Fibroblast of gingiva (primary cell): Measurements from ENCODE around the gene SZRD1.

Experiments used
- DNase-seq: peaks from one replicate; pipeline ENCODE4 v3.0.0-alpha.2; 2011; ENCODE audit warnings: low read depth

The SZRD1 gene

DNA sequence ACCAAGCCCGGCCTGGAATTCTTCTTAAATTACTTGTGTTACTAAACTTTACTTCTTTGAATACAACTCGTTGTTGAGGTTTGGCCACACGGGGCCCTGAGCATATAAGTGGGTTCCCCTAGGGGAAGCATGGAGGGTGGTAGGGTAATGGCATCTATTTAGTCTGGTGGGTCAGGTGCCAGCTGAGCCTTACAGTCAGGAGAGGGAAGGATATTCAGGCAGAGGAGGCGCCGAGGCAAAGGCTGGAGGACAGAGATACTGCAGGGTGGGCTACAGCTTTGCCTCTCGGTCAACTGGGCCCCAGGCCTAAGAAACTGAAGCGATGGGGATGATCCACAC is 73.1 kb downstream of the SZRD1 start:
- no peak for DNase-seq

DNA sequence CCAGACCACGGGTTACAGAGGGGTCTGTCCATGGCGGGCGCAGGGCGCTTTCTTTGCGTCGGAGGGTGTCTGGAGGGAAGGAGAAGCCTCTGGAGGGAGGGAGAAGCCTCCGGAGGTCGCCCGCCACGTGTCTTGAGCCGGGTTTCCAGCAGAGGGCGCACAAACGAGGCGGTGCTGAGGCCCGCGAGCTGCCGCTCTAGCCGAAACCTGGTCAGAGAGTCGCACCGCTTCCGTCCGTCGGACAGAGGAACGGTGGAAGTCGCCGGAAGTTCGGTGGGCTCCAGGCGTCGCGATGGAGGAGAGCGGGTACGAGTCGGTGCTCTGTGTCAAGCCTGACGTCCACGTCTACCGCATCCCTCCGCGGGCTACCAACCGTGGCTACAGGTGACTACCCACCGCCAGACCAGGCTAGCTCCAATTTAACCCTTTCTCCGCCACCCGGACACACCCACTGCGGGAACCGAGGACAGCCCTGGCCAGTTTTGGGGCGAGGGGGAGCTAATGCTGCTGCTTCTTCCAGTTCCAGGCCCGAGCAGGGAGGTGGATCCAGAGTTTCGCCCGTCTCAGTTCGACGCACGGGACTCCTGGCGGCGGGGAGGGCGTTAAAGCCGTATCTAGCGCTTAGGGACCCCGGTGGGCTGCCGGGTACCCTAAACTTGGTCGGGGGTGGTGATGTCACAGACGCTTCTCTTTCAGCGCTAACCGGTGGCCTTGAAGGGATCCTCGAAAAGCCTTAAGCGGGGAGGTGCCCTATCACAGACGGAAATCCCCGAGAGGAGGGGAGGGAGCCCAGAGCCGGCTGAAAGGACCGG is 73.6 kb downstream of the SZRD1 start, which contains the start of gene NECAP2:
NECAP2 (plus strand) TSS at position 255 of the 812 bp plus-strand sequence; CDS start at position 293, 38 bp downstream.
- DNase-seq = peak; percentile 88

DNA sequence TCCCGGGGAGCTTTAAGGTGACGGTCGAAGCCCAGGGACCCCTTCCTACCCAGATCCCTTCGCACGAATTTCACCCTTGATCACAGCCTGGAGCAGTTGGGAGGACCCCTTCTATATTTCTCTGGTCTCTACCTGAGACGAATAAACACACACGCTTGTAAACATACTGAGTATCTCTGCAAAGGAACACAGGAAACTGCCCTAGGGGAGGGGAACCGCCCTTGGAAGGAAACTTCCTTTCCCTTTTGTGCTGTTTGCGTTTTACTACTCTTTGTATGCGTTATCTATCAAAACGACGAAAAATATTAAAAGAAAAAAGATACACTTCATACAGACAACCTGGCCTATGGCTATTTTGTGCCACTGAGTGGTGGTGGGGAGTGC is 74.2 kb downstream of the SZRD1 start:
- DNase-seq = no peak

DNA sequence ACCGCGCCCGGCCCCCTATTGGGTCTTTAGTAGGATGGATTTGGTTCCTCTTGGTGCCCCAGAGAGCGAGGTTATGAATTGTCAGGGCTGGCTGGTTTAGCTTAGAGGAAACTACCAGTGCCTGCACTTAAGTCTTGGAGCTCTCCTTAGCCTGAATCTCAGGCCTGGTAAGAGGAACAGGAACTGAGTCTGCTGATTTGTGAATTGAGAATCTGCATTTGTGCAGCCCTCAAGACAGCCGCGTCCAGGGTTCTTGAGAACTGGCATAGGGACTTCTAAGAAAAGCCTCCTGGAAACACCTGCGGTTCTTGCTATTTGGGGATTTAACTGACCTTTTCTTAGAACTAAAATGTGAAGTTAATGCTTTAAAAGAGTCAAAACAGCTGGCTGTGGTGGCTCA is 75.2 kb downstream of the SZRD1 start:
- no peak for DNase-seq

DNA sequence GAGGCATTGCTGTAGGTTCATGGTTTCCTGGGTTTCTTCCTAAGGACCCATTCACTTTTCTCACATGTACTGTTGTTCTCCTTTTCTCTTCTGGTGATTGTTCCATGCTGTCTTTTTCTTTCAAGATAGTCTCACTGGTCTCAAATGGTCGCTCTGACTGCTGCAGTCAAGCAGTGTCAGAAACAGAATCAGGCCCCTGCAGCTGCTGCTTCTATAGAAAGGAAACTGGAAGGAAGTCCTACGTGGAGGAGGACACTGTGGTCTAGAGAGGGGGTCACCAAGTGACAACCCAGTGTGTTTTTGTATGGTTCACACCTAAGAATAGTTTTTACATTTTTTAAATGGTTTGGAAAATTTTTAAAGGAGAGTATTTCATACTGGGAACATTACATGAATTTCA is 75.9 kb downstream of the SZRD1 start:
- DNase-seq = no peak

DNA sequence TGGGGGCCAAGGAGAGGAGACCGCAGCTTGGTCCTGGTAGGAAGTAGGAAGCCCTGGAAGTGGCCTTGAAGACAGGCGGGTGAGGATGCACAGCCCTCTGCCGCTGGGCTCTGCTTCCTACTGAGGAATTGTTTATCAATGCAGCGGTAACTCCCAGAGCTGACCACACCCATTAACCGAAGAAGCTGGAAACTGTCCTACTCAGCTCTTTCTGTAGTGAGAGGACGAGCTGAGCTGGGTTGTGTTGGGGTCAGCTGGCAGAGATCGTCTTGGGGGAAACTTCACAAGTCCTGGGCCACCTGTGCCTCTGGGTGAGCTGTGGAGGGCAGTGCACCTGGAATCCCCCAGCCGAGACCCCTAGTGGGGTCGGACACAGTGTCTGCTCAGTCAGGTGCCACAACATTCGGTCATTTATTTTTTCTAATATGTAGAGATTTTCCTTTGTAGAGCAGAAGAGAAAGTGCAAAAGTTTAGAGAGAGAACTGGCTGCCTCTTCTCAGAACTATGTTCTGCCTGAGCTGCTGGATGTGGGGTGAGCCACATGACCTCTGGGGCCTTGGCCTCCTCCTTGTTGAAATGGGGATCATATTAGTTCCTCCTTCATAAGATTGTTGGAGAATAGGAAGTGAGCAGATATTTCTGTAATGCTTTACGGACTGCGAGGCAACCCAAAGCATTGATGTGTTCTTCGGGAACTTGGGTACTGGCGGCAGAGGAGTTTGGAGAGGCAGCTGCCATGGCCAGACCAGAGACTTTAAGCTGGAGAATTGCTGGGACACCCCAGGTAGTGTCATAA is 77.1 kb downstream of the SZRD1 start:
- no peak for DNase-seq

DNA sequence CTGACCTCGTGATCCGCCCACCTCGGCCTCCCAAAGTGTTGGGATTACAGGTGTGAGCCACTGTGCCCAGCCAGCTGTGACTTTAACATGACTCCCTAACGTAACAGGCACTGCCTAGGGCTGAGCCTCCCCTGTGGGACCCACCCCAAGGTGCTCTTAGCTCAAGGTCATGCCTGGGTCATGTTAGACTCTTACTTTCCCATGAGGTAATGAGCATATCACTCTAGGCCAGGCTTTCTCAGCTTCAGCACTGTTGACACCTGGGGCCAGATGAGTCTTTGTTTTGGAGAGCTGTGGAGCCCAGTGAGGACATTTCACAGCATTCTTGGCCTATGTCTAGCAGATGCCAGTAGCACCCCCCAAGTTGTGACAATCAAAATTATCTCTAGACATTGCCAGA is 78.0 kb downstream of the SZRD1 start:
- DNase-seq = no peak

DNA sequence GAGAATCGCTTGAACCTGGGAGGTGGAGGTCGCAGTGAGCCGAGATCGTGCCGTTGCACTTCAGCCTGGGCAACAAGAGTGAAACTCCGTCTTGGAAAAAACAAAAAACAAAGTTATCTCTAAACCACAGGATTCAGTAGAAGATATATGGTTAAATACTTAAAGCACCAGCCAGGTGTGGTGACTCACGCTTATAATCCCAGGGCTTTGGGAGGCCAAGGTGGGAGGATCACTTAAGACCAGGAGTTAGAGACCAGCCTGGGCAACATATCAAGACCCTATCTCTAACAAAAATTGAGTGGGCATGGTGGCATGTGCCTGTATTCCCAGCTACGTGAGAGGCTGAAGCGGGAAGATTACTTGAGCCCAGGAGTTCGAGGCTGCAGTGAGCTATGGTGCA is 79.1 kb downstream of the SZRD1 start:
- DNase-seq = no peak

DNA sequence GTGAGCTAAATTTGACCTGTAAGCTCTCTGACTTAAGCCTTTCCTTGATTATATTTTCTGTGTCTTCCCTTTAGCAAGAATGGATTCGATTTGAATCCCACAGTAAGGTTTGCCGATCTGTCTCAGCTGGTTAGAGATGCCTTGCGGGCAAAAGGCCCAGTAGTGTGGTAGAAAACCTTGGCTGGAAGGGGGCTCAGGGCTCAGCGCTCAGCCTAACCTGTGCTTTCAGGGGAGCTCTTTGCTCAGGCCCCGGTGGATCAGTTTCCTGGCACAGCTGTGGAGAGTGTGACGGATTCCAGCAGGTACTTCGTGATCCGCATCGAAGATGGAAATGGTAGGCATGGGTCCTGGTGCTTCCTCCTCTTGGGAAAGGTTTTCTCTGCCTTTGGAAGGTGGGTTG is 80.6 kb downstream of the SZRD1 start:
- DNase-seq = no peak
